Tibial nerve (tissue), 4 donors: ENCODE data around the gene ADAMTS8. TPM values are rescaled to one million over a fixed set of nuclear protein-coding genes. Genes with fewer than 3 reads are reported as not detected.
A peak's percentile ranks its signal among the peaks of the same experiment; 100 is the strongest.

Experiments used
- DNase-seq, 2 donors: peaks; one replicate each; pipeline ENCODE4 v3.0.0-alpha.2; 2019; ENCODE audit warnings: low spot score in 2 of 2
- H3K27ac ChIP-seq, 4 donors: fragments of 200-600 bp; sonication (generic) in 3 of 4; one replicate each; pipeline ENCODE4 v1.5.1; 2017 to 2019; ENCODE audit warnings: mild to moderate bottlenecking in 1 of 4
- H3K27me3 ChIP-seq, 2 donors: fragments of 200-600 bp; sonication (generic) in 1 of 2; one replicate each; pipeline versions ENCODE4 v1.5.1 to v1.6.0; 2017 to 2019
- H3K36me3 ChIP-seq, 3 donors: fragments of 200-600 bp; sonication (generic); one replicate each; pipeline ENCODE4 v1.5.1; 2018 to 2019
- H3K4me1 ChIP-seq, 4 donors: fragments of 200-600 bp; sonication (generic) in 3 of 4; one replicate each; pipeline ENCODE4 v1.5.1; 2017 to 2019
- H3K4me3 ChIP-seq, 4 donors: fragments of 200-600 bp; sonication (generic) in 3 of 4; one replicate each; pipeline ENCODE4 v1.5.1; 2017 to 2019; ENCODE audit warnings: mild to moderate bottlenecking in 1 of 4, moderate library complexity in 1 of 4
- H3K9me3 ChIP-seq, 4 donors: fragments of 200-600 bp; sonication (generic) in 3 of 4; one replicate each; pipeline ENCODE4 v1.5.1; 2017 to 2019
- EP300 ChIP-seq, 2 donors: sonication (generic); formaldehyde crosslinking; IDR thresholded peaks; one replicate each; pipeline ENCODE4 v1.6.1; 2017; ENCODE audit warnings: antibody characterized with exemption in 2 of 2, mild to moderate bottlenecking in 1 of 2
- POLR2A ChIP-seq, 2 donors: fragments of 450-650 bp; IDR thresholded peaks; one replicate each; pipeline ENCODE4 v1.6.1; 2017; ENCODE audit warnings: antibody characterized with exemption in 2 of 2, mild to moderate bottlenecking in 2 of 2, moderate library complexity in 2 of 2
- WGBS, 2 donors: methylation state at CpG; one replicate each; pipeline ENCODE4 v1.1.5; 2018; 5-methylcytosine and 5-hydroxymethylcytosine counted together
- total RNA-seq, 4 donors: library from RNA; depleted of rRNA; stranded (reverse); fragments of >200 nt; gene quantifications; one replicate each; pipeline ENCODE4 v1.1.0, GENCODE V29; 2016
- TF ChIP-seq, protein P1 (sequence below), 5 experiments: fragments of 200-600 bp in 3 of 5; fragments of 450-650 bp in 2 of 5; sonication (generic) in 3 of 5; IDR thresholded peaks; one replicate each; pipeline ENCODE4 v1.5.1; 2016 to 2019; ENCODE audit warnings: antibody characterized with exemption in 5 of 5, mild to moderate bottlenecking in 3 of 5, moderate library complexity in 2 of 5

Gene ADAMTS8
- total RNA-seq, 4 donors from 2014 or later: 0.66 to 3.9 (median 1.6) TPM

DNA sequence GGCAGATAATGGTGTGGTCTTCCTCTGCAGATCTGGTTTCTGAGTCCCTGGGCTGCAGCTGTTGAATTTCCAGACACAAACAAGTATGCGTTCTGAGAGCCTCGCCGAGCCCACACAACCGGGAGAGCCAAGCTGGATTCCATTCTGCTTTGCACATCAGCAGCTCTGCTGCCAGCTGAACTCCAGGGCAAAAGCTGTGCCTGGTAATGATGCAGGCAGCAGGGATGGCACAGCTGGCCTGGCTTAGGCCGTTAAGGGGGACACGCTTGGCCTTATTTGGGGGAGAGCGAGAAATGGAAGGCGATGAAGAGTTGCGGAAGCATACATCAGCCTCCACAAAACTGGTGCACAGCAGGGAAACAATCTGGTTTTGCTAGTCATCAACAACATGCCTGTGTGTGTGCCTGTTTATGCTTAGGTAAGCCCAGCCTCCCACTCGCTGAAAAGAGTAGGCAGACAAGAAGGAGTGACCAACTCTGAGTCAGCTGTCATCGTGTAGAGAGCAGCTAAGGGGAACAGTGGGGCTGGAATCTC is 25.1 kb downstream of the ADAMTS8 start:
- H3K4me1 ChIP-seq: peaks cover 0 to 42% (median 18%) of the 10 kb centered on the region in 4 donors
- WGBS, 2 donors: 20 to 24% methylated on average over 11 of the region's 11 CpGs
- H3K27me3 ChIP-seq: no peaks in the 10 kb centered on the region
- H3K9me3 ChIP-seq: no peaks in the 10 kb centered on the region
- no peak for DNase-seq
- H3K27ac ChIP-seq: peak overlapping the region; percentile 55 to 88 (median 73)
- TF ChIP-seq EP300 (IDR thresholded peaks at IDR 0.05): peak in 1 of 2 donors; percentile 67
- TF ChIP-seq, protein P1, sequence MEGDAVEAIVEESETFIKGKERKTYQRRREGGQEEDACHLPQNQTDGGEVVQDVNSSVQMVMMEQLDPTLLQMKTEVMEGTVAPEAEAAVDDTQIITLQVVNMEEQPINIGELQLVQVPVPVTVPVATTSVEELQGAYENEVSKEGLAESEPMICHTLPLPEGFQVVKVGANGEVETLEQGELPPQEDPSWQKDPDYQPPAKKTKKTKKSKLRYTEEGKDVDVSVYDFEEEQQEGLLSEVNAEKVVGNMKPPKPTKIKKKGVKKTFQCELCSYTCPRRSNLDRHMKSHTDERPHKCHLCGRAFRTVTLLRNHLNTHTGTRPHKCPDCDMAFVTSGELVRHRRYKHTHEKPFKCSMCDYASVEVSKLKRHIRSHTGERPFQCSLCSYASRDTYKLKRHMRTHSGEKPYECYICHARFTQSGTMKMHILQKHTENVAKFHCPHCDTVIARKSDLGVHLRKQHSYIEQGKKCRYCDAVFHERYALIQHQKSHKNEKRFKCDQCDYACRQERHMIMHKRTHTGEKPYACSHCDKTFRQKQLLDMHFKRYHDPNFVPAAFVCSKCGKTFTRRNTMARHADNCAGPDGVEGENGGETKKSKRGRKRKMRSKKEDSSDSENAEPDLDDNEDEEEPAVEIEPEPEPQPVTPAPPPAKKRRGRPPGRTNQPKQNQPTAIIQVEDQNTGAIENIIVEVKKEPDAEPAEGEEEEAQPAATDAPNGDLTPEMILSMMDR (IDR thresholded peaks at IDR 0.05): no peak
- no peak overlapping the region for H3K4me3 ChIP-seq
- no peaks in the 10 kb centered on the region for H3K36me3 ChIP-seq

DNA sequence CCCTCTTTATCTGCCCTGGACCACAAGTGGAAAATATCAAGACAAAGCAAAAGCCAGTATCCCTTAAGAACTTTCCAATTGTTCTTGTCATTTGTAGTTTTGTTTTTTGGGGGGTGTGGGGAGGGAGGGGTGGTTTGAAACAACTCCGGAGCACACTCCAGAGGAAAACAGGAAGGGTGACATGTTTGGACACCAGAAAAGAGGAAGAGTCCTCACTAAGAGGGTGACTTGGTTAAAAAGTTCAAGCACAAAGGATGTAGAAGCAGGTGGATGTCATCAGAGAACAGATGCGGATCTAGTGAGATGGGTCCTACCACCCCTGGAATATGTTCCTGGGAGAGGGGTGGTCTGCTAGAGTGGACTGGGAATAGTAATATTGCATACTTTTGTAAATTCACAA is 25.8 kb downstream of the ADAMTS8 start:
- H3K4me3 ChIP-seq: no peak overlapping the region
- no peak for DNase-seq
- no peaks in the 10 kb centered on the region for H3K27me3 ChIP-seq
- H3K9me3 ChIP-seq: no peaks in the 10 kb centered on the region
- TF ChIP-seq POLR2A (IDR thresholded peaks at IDR 0.05) (no peak), EP300 (IDR thresholded peaks at IDR 0.05) (no peak)
- TF ChIP-seq, protein P1 (IDR thresholded peaks at IDR 0.05): no peak
- H3K36me3 ChIP-seq: no peaks in the 10 kb centered on the region
- peak overlapping the region; percentile 55 to 88 (median 73) for H3K27ac ChIP-seq
- peaks cover 0 to 42% (median 18%) of the 10 kb centered on the region in 4 donors for H3K4me1 ChIP-seq
- 51 to 55% methylated on average over 2 of the region's 2 CpGs for WGBS, 2 donors

DNA sequence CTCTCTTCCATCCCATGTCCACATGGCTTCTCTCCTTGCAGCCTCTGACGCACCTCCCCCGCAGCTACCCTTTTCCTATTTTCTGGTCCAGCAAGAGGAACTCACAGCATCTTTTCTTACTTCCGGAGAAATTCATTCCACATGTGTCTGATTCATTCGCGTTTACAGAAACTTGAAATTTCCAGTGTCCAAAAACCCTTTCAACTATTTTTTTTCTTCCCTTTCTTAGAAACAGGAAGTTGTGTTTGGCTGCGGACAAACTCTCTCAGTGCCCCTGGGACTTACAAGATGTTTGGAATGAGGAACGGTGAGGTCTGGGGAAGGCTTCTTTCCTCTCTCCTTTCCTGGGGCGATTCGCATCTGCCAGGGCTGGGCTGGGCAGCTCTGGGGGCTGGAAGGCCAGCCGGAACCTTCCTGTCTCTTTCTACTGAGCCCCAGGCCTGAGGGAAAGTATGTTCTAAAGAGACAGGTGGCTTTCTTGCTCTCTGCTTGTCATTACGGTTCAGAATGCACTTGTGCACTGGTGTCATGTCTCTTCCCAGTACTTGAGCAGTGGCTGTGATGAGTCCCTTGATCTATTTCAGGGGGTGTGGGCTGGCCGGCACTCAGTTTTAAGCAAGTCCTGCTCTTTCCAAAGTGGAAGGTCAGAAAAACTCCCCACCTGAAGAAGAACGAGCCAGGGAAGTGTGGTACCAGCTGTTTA is 27.5 kb downstream of the ADAMTS8 start:
- WGBS, 2 donors: 23 to 31% methylated on average over 13 of the region's 13 CpGs
- peak overlapping the region in 2 of 4 donors; percentile 73 to 79 for H3K27ac ChIP-seq
- peak in 1 of 2 donors; percentile 28 for DNase-seq
- TF ChIP-seq EP300 (IDR thresholded peaks at IDR 0.05): peak in 1 of 2 donors; percentile 44
- TF ChIP-seq, protein P1 (IDR thresholded peaks at IDR 0.05): no peak
- H3K36me3 ChIP-seq: no peaks in the 10 kb centered on the region
- H3K9me3 ChIP-seq: no peaks in the 10 kb centered on the region
- peaks cover 0 to 42% (median 18%) of the 10 kb centered on the region in 4 donors for H3K4me1 ChIP-seq
- H3K27me3 ChIP-seq: no peaks in the 10 kb centered on the region
- H3K4me3 ChIP-seq: no peak overlapping the region

DNA sequence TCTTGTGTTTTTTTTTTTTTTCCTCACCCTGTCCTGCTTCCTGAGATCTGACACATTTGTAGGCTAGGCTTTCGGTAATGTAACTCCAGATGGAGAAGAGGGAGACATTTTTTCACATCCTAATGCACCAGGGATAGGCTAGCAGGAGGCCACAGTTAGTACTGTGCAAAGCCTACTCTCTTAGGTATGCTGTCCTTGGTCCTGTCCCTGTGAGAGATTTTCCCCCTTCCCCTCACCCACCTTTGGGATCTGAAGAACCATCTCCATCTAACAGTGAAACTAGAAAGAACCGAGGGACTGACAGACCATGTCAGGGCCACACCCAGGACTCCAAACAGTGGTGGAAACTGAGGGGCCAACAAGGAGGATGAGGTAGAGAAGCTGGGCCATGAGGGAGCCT is 29.2 kb downstream of the ADAMTS8 start:
- no peak for TF ChIP-seq POLR2A (IDR thresholded peaks at IDR 0.05)
- TF ChIP-seq, protein P1 (IDR thresholded peaks at IDR 0.05): no peak
- TF ChIP-seq EP300 (IDR thresholded peaks at IDR 0.05): no peak

DNA sequence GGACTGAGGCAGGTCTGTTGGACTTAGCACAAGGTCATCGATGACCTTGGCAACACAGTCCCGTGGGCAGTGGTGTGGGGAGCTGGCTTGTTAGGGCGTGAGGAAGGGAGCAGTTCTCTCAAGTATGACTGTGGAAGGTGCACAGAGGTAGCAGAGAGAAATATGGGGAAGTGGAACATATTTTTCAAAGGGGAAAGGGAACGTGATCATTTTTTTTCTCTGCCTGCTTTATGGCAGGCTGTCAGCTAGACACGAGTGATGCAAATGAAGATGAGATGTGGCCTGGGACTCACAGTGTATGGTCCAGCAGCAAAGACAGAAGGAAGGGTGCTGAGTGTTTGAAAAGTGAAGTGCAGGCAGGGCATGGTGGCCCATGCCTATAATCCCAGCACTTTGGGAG is 30.6 kb downstream of the ADAMTS8 start:
- TF ChIP-seq POLR2A (IDR thresholded peaks at IDR 0.05) (no peak), EP300 (IDR thresholded peaks at IDR 0.05) (no peak)
- TF ChIP-seq, protein P1 (IDR thresholded peaks at IDR 0.05): no peak
- WGBS, 2 donors: 89 to 90% methylated on average over 5 of the region's 5 CpGs
- Histone ChIP-seq H3K36me3 (no peaks in the 10 kb centered on the region), H3K4me1 (peaks cover 0 to 28% (median 6%) of the 10 kb centered on the region in 4 donors), H3K4me3 (no peak overlapping the region), H3K27ac (no peak overlapping the region), H3K27me3 (no peaks in the 10 kb centered on the region), H3K9me3 (no peaks in the 10 kb centered on the region)
- no peak for DNase-seq

More for the DNA sequence above, 29.2 kb downstream of the ADAMTS8 start:
- 91 to 93% methylated on average over 2 of the region's 2 CpGs for WGBS, 2 donors
- no peak for DNase-seq
- Histone ChIP-seq H3K36me3 (no peaks in the 10 kb centered on the region), H3K27ac (no peak overlapping the region), H3K9me3 (no peaks in the 10 kb centered on the region), H3K4me3 (no peak overlapping the region), H3K27me3 (no peaks in the 10 kb centered on the region), H3K4me1 (peaks cover 0 to 42% (median 17%) of the 10 kb centered on the region in 4 donors)
